HCT116 (cell line): ENCODE results near the gene NAPA.

Experiments used
- EZH2 ChIP-seq: fragments of 200-600 bp; sonication (generic); IDR thresholded peaks from 2 replicates; pipeline ENCODE4 v1.6.1; 2017; ENCODE audit warnings: antibody characterized with exemption, mixed run types
- POLR2A ChIP-seq: IDR thresholded peaks from 2 replicates; pipeline ENCODE4 v1.7.0; 2011; ENCODE audit warnings: borderline replicate concordance; ENCODE audit not compliant: insufficient read depth, insufficient read length; ENCODE audit errors: extremely low read depth

GRCh38 chr19:47544075-47544474 is 29.2 kb upstream of the NAPA start:
- TF ChIP-seq EZH2 (no peak), POLR2A (no peak)
